ENCODE data around the gene CPEB4. TPM values are rescaled to one million over a fixed set of nuclear protein-coding genes. Genes with fewer than 3 reads are reported as not detected.

The CPEB4 gene
- total RNA-seq, 1 donor from 2014 or later = 11.3 TPM

- H3K9me3 Mint-ChIP-seq = no peaks in the 10 kb centered on the region
- no peak for DNase-seq (ENCODE audit: low read depth, low spot score)
- H3K27ac Mint-ChIP-seq (ENCODE audit: unreplicated experiment) = no peak overlapping the region
- H3K4me1 Mint-ChIP-seq = peaks cover 20% of the 10 kb centered on the region
- no peak for TF ChIP-seq CTCF (conservative IDR thresholded peaks at IDR 0.05)
- peak overlapping the region; percentile 1 for H3K4me3 Mint-ChIP-seq
- no peaks in the 10 kb centered on the region for H3K36me3 Mint-ChIP-seq (ENCODE audit: low read depth)
- peaks cover 27% of the 10 kb centered on the region for H3K27me3 Mint-ChIP-seq (ENCODE audit: low read depth)
These were observed 3.1 kb upstream of the CPEB4 start for GRCh38 chr5:173885054-173885443.

GRCh38 chr5:173885475-173886010, 2.6 kb upstream of the CPEB4 start:
- no peak for TF ChIP-seq CTCF (conservative IDR thresholded peaks at IDR 0.05)
- H3K4me3 Mint-ChIP-seq = peak overlapping the region; percentile 56
- no peak for DNase-seq (ENCODE audit: low read depth, low spot score)
- peaks cover 32% of the 10 kb centered on the region for H3K27me3 Mint-ChIP-seq (ENCODE audit: low read depth)
- H3K27ac Mint-ChIP-seq (ENCODE audit: unreplicated experiment) = no peak overlapping the region
- H3K4me1 Mint-ChIP-seq = peaks cover 25% of the 10 kb centered on the region
- no peaks in the 10 kb centered on the region for H3K9me3 Mint-ChIP-seq
- no peaks in the 10 kb centered on the region for H3K36me3 Mint-ChIP-seq (ENCODE audit: low read depth)

- H3K4me1 Mint-ChIP-seq = peaks cover 28% of the 10 kb centered on the region
- DNase-seq (ENCODE audit: low read depth, low spot score) = no peak
- H3K36me3 Mint-ChIP-seq (ENCODE audit: low read depth) = no peaks in the 10 kb centered on the region
- no peak overlapping the region for H3K27ac Mint-ChIP-seq (ENCODE audit: unreplicated experiment)
- H3K4me3 Mint-ChIP-seq = peak overlapping the region; percentile 56
- TF ChIP-seq CTCF (conservative IDR thresholded peaks at IDR 0.05) = no peak
- peaks cover 36% of the 10 kb centered on the region for H3K27me3 Mint-ChIP-seq (ENCODE audit: low read depth)
- H3K9me3 Mint-ChIP-seq = no peaks in the 10 kb centered on the region
These were observed 2.0 kb upstream of the CPEB4 start for GRCh38 chr5:173886150-173886549.

- H3K4me1 Mint-ChIP-seq = peaks cover 32% of the 10 kb centered on the region
- peaks cover 46% of the 10 kb centered on the region for H3K27me3 Mint-ChIP-seq (ENCODE audit: low read depth)
- no peaks in the 10 kb centered on the region for H3K9me3 Mint-ChIP-seq
- H3K36me3 Mint-ChIP-seq (ENCODE audit: low read depth) = no peaks in the 10 kb centered on the region
- TF ChIP-seq CTCF (conservative IDR thresholded peaks at IDR 0.05) = no peak
- peak overlapping the region; percentile 94 for H3K4me3 Mint-ChIP-seq
- no peak overlapping the region for H3K27ac Mint-ChIP-seq (ENCODE audit: unreplicated experiment)
- no peak for DNase-seq (ENCODE audit: low read depth, low spot score)
These were observed 453 bp downstream of the CPEB4 start for GRCh38 chr5:173888473-173889131.

- peaks cover 32% of the 10 kb centered on the region for H3K4me1 Mint-ChIP-seq
- TF ChIP-seq CTCF (conservative IDR thresholded peaks at IDR 0.05) = no peak
- DNase-seq (ENCODE audit: low read depth, low spot score) = no peak
- no peak overlapping the region for H3K27ac Mint-ChIP-seq (ENCODE audit: unreplicated experiment)
- H3K9me3 Mint-ChIP-seq = no peaks in the 10 kb centered on the region
- peaks cover 46% of the 10 kb centered on the region for H3K27me3 Mint-ChIP-seq (ENCODE audit: low read depth)
- no peaks in the 10 kb centered on the region for H3K36me3 Mint-ChIP-seq (ENCODE audit: low read depth)
- peak overlapping the region; percentile 79 for H3K4me3 Mint-ChIP-seq
These were observed 2.2 kb downstream of the CPEB4 start for GRCh38 chr5:173890195-173890991.
